ENCODE results near the gene VWA3B.

- TF ChIP-seq CTCF (IDR thresholded peaks at IDR 0.05) (no peak), POLR2A (IDR thresholded peaks at IDR 0.05) (no peak)
These were observed 39.1 kb downstream of the VWA3B start for GRCh38 chr2:98126061-98126460.
